PC-9 (cell line): ENCODE measurements around the gene FERD3L.
"Not testable (repeated sequence)": the region's sequence is repeated elsewhere in the genome, so short reads cannot be mapped to it uniquely, and the experiment has no call there.

ENCODE experiments used
- CTCF ChIP-seq: fragments of 200-600 bp; sonication (generic); conservative IDR thresholded peaks from 2 replicates; pipeline ENCODE4 v1.6.1; 2017; ENCODE audit warnings: mixed run types, antibody characterized with exemption, mild to moderate bottlenecking, moderate library complexity
- EZH2 ChIP-seq: fragments of 200-600 bp; sonication (generic); IDR thresholded peaks from 2 replicates; pipeline ENCODE4 v1.8.0; 2017; ENCODE audit warnings: antibody characterized with exemption, low read depth

- TF ChIP-seq CTCF, EZH2: not testable (repeated sequence)
These were observed 49.2 kb upstream of the FERD3L start for GRCh38 chr7:19194417-19194816.
